ENCODE results near the gene PRR22. TPM values are rescaled to one million over a fixed set of nuclear protein-coding genes. Genes with fewer than 3 reads are reported as not detected.
A peak's percentile ranks its signal among the peaks of the same experiment; 100 is the strongest.

The PRR22 gene
- total and polyA plus RNA-seq, 9 of the 15 experiments (the other 6 are each of a cell fraction or from before 2014, with no cell fraction given) = 0.03 to 12.0 (median 2.0) TPM; not detected in 1

DNA sequence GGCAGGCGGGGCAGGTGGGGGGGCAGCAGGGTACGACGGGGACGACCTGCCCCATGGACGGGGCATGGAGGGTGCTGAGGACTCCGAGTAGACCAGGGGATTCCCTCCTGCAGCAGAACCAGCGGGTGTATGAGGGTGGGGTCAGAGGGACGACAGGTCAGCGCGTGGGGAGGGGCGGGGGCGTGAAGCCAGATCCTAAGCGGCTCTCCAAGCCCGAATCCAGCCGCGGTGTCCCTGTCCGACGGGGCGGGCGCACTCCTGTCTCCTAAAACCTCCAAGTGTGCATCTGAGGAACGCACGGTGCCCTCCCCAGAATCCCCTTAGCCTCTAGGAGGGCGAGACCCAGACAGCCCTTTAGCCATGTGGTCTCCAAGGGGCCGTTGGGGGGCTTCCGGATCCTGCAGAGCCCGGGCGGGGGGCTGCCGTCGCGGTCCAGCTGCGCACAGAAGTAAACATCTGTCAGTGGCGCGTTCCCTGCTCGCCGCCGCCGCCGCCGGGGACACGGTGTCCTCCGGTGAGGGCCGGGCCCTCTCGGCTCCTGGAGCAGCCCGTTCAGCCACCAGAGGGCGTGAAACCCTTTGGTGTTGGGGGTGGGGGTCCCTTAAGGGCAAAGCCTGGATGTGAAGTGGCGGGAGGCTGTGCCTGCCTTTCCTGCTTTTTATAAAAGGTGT, 21.1 kb upstream of the PRR22 start (continued):
- TF ChIP-seq YY1 (IDR thresholded peaks at IDR 0.05; ENCODE audit: borderline replicate concordance in 1 of 3, control insufficient read depth in 1 of 3, extremely low read depth in 1 of 3, insufficient read depth in 3 of 3, insufficient read length in 1 of 3, insufficient replicate concordance in 2 of 3, low read depth in 1 of 3, low read length in 2 of 3) (peak in 2 of 3 experiments; percentile 24 to 26), ETV5 (CRISPR knock-in tag; IDR thresholded peaks at IDR 0.05; ENCODE audit: low read depth) (no peak), DDX20 (tag; IDR thresholded peaks at IDR 0.05; ENCODE audit: low read depth) (no peak), RFX5 (IDR thresholded peaks at IDR 0.05; ENCODE audit: low read depth, low read length) (no peak), CEBPG (CRISPR knock-in tag; IDR thresholded peaks at IDR 0.05) (no peak), CEBPG (tag; conservative IDR thresholded peaks at IDR 0.05 in 1 of 2, IDR thresholded peaks at IDR 0.05 in 1 of 2) (no peak), KLF6 (CRISPR knock-in tag; IDR thresholded peaks at IDR 0.05; ENCODE audit: borderline replicate concordance) (no peak), LARP7 (IDR thresholded peaks at IDR 0.05) (no peak), ZNF75A (CRISPR knock-in tag; IDR thresholded peaks at IDR 0.05) (no peak), KLF16 (IDR thresholded peaks at IDR 0.05) (peak; percentile 35; the same call in 1 of the 2 replicates), MAFF (IDR thresholded peaks at IDR 0.05; ENCODE audit: low read length) (no peak), ETS2 (tag; IDR thresholded peaks at IDR 0.05; ENCODE audit: borderline replicate concordance, poor library complexity, severe bottlenecking) (no peak), JUND (IDR thresholded peaks at IDR 0.05; ENCODE audit: borderline replicate concordance, low read depth, low read length) (0 out of 2 replicates have a peak, but pooled peaks have one; percentile 20), JUND (tag; IDR thresholded peaks at IDR 0.05; ENCODE audit: borderline replicate concordance, low read depth, low read length) (no peak), GABPA (tag; conservative IDR thresholded peaks at IDR 0.05; ENCODE audit: low read depth) (no peak), RAD51 (IDR thresholded peaks at IDR 0.05; ENCODE audit: borderline replicate concordance, low read depth) (no peak), NCOA6 (IDR thresholded peaks at IDR 0.05) (peak; percentile 96), ZBTB49 (CRISPR knock-in tag; IDR thresholded peaks at IDR 0.05; ENCODE audit: borderline replicate concordance) (no peak), TAF7 (tag; IDR thresholded peaks at IDR 0.05) (no peak), SMARCA4 (IDR thresholded peaks at IDR 0.05) (0 out of 2 replicates have a peak, but pooled peaks have one; percentile 21)
- TF ChIP-seq, protein P1, sequence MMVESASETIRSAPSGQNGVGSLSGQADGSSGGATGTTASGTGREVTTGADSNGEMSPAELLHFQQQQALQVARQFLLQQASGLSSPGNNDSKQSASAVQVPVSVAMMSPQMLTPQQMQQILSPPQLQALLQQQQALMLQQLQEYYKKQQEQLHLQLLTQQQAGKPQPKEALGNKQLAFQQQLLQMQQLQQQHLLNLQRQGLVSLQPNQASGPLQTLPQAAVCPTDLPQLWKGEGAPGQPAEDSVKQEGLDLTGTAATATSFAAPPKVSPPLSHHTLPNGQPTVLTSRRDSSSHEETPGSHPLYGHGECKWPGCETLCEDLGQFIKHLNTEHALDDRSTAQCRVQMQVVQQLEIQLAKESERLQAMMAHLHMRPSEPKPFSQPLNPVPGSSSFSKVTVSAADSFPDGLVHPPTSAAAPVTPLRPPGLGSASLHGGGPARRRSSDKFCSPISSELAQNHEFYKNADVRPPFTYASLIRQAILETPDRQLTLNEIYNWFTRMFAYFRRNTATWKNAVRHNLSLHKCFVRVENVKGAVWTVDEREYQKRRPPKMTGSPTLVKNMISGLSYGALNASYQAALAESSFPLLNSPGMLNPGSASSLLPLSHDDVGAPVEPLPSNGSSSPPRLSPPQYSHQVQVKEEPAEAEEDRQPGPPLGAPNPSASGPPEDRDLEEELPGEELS (CRISPR knock-in tag; IDR thresholded peaks at IDR 0.05; ENCODE audit: borderline replicate concordance) = 0 out of 2 replicates have a peak, but pooled peaks have one; percentile 32
- TF ChIP-seq, protein P2, sequence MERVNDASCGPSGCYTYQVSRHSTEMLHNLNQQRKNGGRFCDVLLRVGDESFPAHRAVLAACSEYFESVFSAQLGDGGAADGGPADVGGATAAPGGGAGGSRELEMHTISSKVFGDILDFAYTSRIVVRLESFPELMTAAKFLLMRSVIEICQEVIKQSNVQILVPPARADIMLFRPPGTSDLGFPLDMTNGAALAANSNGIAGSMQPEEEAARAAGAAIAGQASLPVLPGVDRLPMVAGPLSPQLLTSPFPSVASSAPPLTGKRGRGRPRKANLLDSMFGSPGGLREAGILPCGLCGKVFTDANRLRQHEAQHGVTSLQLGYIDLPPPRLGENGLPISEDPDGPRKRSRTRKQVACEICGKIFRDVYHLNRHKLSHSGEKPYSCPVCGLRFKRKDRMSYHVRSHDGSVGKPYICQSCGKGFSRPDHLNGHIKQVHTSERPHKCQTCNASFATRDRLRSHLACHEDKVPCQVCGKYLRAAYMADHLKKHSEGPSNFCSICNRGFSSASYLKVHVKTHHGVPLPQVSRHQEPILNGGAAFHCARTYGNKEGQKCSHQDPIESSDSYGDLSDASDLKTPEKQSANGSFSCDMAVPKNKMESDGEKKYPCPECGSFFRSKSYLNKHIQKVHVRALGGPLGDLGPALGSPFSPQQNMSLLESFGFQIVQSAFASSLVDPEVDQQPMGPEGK (CRISPR knock-in tag; IDR thresholded peaks at IDR 0.05; ENCODE audit: borderline replicate concordance) = no peak

Measured in K562 (cell line).